Measurements from ENCODE around the gene NCS1.

Gene NCS1

DNA sequence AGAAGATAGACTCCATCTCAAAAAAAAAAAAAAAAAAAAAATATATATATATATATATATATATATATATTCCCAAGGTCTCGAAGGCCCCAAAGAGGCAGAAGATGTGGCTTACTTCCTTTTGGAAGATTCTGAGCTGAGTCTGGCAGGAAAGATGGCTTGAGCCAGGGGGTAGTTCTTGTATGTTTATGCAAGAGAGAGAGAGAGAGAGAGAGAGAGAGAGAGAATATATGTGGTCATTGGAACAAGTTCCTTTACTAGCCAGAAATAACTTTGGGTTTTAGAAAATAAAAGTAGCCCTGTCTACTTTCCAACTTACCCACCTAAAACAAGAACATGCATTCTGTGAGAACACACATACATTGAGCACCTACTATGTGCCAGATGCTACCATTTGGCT lies 17.6 kb downstream of the NCS1 start:
- Mint-ChIP-seq H3K9me3 (no peaks in the 10 kb centered on the region), H3K36me3 (ENCODE audit: low read depth) (no peaks in the 10 kb centered on the region), H3K4me1 (ENCODE audit: low read depth) (no peaks in the 10 kb centered on the region), H3K27me3 (ENCODE audit: low read depth) (no peaks in the 10 kb centered on the region), H3K27ac (no peak overlapping the region), H3K4me3 (no peak overlapping the region)

DNA sequence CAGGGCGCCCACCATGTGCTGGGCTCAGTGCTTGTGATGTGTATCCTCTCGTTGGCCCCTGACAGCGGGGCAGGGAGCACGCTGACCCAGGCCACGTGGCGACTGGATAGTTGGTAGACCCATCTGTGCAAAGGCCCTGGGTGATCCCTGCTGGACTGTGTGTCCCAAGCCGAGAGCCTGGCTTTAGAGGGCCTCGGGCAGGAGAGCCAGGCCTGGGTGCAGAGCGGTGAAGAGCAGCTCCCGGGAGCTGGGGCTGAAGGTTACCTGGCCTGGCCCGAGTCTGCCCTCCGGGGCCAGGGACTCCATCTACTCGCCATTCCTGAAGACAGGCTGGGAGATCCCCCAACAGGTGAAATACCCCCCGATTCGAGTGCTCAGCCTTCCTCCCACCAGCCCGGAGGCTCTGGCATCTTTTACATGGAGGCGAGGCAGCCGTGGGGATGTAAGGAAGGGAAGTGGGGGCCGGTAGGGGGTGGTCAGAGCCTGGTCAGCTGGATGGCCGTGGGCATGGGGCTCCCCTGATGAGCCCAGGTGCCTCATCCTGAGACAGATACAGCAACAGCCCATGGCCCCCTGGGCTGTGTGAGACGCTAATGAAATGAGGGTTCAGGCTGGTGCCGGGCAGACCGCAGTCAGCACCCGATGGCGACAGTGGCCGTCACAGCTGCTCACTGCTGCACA lies 19.0 kb downstream of the NCS1 start:
- Mint-ChIP-seq H3K4me3 (no peak overlapping the region), H3K27me3 (ENCODE audit: low read depth) (no peaks in the 10 kb centered on the region), H3K27ac (no peak overlapping the region), H3K36me3 (ENCODE audit: low read depth) (no peaks in the 10 kb centered on the region), H3K4me1 (ENCODE audit: low read depth) (no peaks in the 10 kb centered on the region), H3K9me3 (no peaks in the 10 kb centered on the region)

GRCh38 chr9:130191749-130192120 lies 19.5 kb downstream of the NCS1 start:
- H3K27me3 Mint-ChIP-seq (ENCODE audit: low read depth) = no peaks in the 10 kb centered on the region
- no peak overlapping the region for H3K4me3 Mint-ChIP-seq
- no peaks in the 10 kb centered on the region for H3K4me1 Mint-ChIP-seq (ENCODE audit: low read depth)
- no peaks in the 10 kb centered on the region for H3K36me3 Mint-ChIP-seq (ENCODE audit: low read depth)
- H3K27ac Mint-ChIP-seq = no peak overlapping the region
- H3K9me3 Mint-ChIP-seq = no peaks in the 10 kb centered on the region

GRCh38 chr9:130192382-130192999 lies 20.3 kb downstream of the NCS1 start:
- H3K4me1 Mint-ChIP-seq (ENCODE audit: low read depth) = no peaks in the 10 kb centered on the region
- H3K4me3 Mint-ChIP-seq = no peak overlapping the region
- no peaks in the 10 kb centered on the region for H3K9me3 Mint-ChIP-seq
- H3K27ac Mint-ChIP-seq = no peak overlapping the region
- no peaks in the 10 kb centered on the region for H3K36me3 Mint-ChIP-seq (ENCODE audit: low read depth)
- H3K27me3 Mint-ChIP-seq (ENCODE audit: low read depth) = no peaks in the 10 kb centered on the region

- H3K4me3 Mint-ChIP-seq = no peak overlapping the region
- no peaks in the 10 kb centered on the region for H3K36me3 Mint-ChIP-seq (ENCODE audit: low read depth)
- H3K27me3 Mint-ChIP-seq (ENCODE audit: low read depth) = no peaks in the 10 kb centered on the region
- H3K4me1 Mint-ChIP-seq (ENCODE audit: low read depth) = no peaks in the 10 kb centered on the region
- no peaks in the 10 kb centered on the region for H3K9me3 Mint-ChIP-seq
- no peak overlapping the region for H3K27ac Mint-ChIP-seq
Observed at GRCh38 chr9:130193103-130193502, 20.9 kb downstream of the NCS1 start.

GRCh38 chr9:130193531-130194377 lies 21.6 kb downstream of the NCS1 start:
- Mint-ChIP-seq H3K9me3 (no peaks in the 10 kb centered on the region), H3K4me1 (ENCODE audit: low read depth) (no peaks in the 10 kb centered on the region), H3K36me3 (ENCODE audit: low read depth) (no peaks in the 10 kb centered on the region), H3K27ac (no peak overlapping the region), H3K4me3 (no peak overlapping the region), H3K27me3 (ENCODE audit: low read depth) (no peaks in the 10 kb centered on the region)

DNA sequence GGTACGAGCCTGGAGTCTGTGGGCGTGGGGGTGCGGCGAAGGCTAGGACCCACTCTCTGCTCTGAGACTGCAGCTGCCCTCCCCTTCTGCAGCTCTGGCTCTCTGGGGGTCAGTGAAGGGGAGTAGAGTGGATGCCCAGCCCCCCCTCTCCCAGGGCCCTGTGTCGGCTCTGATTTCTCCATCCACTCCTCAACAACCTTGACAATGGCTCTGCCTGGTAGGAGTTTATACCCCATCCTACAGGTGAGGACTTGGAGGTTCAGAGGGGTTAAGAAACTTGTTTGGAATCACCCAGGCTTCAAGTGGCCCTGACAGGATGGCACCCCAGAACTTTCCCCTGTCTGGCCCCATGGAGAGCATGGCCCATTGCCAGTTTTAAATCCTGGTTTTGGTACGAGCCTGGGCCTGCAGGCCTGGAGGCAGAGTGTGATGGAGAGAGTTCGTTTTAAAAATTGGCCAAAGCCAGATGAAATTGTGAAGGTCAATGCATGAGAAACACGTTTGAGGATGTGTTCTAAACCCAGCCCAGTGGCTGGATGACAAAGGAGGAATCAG lies 22.3 kb downstream of the NCS1 start:
- no peaks in the 10 kb centered on the region for H3K4me1 Mint-ChIP-seq (ENCODE audit: low read depth)
- no peaks in the 10 kb centered on the region for H3K36me3 Mint-ChIP-seq (ENCODE audit: low read depth)
- H3K27me3 Mint-ChIP-seq (ENCODE audit: low read depth) = no peaks in the 10 kb centered on the region
- H3K27ac Mint-ChIP-seq = no peak overlapping the region
- no peak overlapping the region for H3K4me3 Mint-ChIP-seq
- H3K9me3 Mint-ChIP-seq = no peaks in the 10 kb centered on the region

DNA sequence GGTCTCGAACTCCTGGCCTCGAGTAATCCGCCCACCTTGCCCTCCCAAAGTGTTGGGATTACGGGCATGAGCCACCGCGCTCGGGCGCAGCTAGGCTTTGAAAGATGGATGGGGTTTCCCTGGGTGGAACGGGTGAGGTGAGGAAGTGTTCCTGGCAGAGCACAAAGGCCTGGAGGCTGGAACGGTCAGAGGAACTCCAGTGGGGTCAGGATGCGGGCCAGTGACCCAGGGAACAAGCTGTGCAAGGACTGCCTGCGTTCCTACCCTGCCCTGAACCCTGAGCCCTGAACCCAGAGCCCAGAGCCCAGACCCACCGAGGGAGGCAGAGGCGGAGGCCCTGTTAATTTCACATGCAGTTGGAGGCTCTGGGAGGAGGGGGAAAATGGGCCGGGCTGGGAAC lies 23.4 kb downstream of the NCS1 start:
- H3K4me1 Mint-ChIP-seq (ENCODE audit: low read depth) = no peaks in the 10 kb centered on the region
- H3K36me3 Mint-ChIP-seq (ENCODE audit: low read depth) = no peaks in the 10 kb centered on the region
- no peak overlapping the region for H3K4me3 Mint-ChIP-seq
- H3K27me3 Mint-ChIP-seq (ENCODE audit: low read depth) = no peaks in the 10 kb centered on the region
- no peaks in the 10 kb centered on the region for H3K9me3 Mint-ChIP-seq
- no peak overlapping the region for H3K27ac Mint-ChIP-seq

GRCh38 chr9:130196643-130197042 lies 24.4 kb downstream of the NCS1 start:
- H3K4me1 Mint-ChIP-seq (ENCODE audit: low read depth) = no peaks in the 10 kb centered on the region
- no peaks in the 10 kb centered on the region for H3K36me3 Mint-ChIP-seq (ENCODE audit: low read depth)
- H3K9me3 Mint-ChIP-seq = no peaks in the 10 kb centered on the region
- H3K27ac Mint-ChIP-seq = no peak overlapping the region
- no peak overlapping the region for H3K4me3 Mint-ChIP-seq
- no peaks in the 10 kb centered on the region for H3K27me3 Mint-ChIP-seq (ENCODE audit: low read depth)

GRCh38 chr9:130197386-130197785 lies 25.2 kb downstream of the NCS1 start:
- no peak overlapping the region for H3K27ac Mint-ChIP-seq
- H3K9me3 Mint-ChIP-seq = no peaks in the 10 kb centered on the region
- H3K27me3 Mint-ChIP-seq (ENCODE audit: low read depth) = no peaks in the 10 kb centered on the region
- H3K36me3 Mint-ChIP-seq (ENCODE audit: low read depth) = no peaks in the 10 kb centered on the region
- H3K4me1 Mint-ChIP-seq (ENCODE audit: low read depth) = no peaks in the 10 kb centered on the region
- H3K4me3 Mint-ChIP-seq = no peak overlapping the region

GRCh38 chr9:130197888-130198287 lies 25.7 kb downstream of the NCS1 start:
- no peaks in the 10 kb centered on the region for H3K27me3 Mint-ChIP-seq (ENCODE audit: low read depth)
- H3K27ac Mint-ChIP-seq = no peak overlapping the region
- no peaks in the 10 kb centered on the region for H3K36me3 Mint-ChIP-seq (ENCODE audit: low read depth)
- no peaks in the 10 kb centered on the region for H3K4me1 Mint-ChIP-seq (ENCODE audit: low read depth)
- H3K9me3 Mint-ChIP-seq = no peaks in the 10 kb centered on the region
- H3K4me3 Mint-ChIP-seq = no peak overlapping the region

DNA sequence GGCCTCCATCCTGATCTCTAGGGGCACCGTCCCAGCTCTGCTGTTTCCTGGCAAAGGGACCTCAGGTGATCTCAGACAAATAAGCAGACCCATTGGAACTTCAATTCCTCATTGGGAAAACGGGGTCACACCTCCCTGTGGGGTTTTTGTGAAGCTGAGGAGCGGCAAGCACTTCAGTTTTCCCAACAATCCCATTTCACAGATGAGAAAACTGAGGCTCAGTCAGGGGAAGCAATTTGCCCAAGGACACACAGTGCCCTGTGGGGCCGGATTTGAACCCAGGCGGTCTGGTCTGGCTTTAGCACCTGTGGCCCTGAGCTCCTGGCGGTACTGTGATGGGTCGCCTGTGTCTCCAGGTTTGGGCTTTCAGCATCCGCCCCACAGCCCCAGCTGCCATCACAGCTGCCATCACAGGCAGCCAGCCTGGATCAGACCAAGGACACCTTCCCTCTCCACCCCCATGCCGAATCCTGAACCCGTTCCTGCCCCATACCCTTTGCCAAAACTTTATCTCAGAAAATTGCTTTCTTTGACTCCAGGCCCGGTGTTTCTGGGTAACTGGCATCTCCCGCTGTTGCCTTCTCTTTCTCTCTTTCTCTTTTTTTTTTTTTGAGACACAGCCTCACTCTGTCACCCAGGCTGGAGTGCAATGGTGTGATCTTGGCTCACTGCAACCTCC lies 26.4 kb downstream of the NCS1 start:
- Mint-ChIP-seq H3K4me3 (no peak overlapping the region), H3K27ac (no peak overlapping the region), H3K27me3 (ENCODE audit: low read depth) (no peaks in the 10 kb centered on the region), H3K36me3 (ENCODE audit: low read depth) (no peaks in the 10 kb centered on the region), H3K4me1 (ENCODE audit: low read depth) (no peaks in the 10 kb centered on the region), H3K9me3 (no peaks in the 10 kb centered on the region)

- H3K27ac Mint-ChIP-seq = no peak overlapping the region
- no peaks in the 10 kb centered on the region for H3K9me3 Mint-ChIP-seq
- no peak overlapping the region for H3K4me3 Mint-ChIP-seq
- H3K4me1 Mint-ChIP-seq (ENCODE audit: low read depth) = no peaks in the 10 kb centered on the region
- H3K36me3 Mint-ChIP-seq (ENCODE audit: low read depth) = no peaks in the 10 kb centered on the region
- H3K27me3 Mint-ChIP-seq (ENCODE audit: low read depth) = no peaks in the 10 kb centered on the region
Observed at GRCh38 chr9:130199605-130200004, 27.4 kb downstream of the NCS1 start.

DNA sequence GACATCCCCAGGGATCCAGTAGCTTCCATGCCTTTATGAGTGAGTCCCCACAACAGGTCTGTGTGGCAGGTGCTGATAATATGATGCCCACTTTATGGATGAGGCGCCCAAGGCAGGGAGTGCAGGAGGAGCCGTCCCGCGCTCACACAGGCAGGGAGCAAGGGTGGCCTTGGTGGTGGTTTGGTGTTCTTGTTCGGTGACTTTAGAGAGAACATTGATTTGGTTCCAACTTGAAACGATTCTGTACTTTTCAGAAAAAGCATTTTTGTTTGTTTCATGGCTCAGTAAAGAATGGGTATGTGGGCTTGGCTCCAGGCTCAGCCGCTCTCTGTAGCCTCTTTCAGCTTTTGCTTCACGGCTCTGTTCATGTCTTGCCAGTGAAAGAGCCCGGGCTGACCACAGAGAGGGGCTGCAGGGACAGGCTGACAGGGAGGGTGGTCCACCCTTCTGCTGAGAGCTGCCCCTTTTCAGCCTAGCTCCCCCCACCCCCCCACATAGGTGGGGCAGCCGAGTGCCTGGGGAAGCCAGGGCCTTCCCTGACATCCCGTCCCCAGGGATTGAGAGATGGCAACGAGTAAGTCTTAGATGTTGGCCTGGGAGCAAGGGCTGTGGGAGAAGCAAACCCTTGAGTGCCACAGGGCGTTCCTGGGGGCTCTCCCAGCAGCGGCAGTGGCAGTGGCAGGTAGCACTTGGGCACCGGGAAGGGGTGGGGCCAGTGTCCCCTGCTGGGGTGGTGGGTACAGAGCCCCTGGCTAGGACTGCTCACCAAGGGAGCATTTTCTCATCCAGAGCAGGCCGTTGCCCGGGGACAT lies 28.0 kb downstream of the NCS1 start:
- H3K4me1 Mint-ChIP-seq (ENCODE audit: low read depth) = no peaks in the 10 kb centered on the region
- no peaks in the 10 kb centered on the region for H3K9me3 Mint-ChIP-seq
- no peak overlapping the region for H3K4me3 Mint-ChIP-seq
- no peak overlapping the region for H3K27ac Mint-ChIP-seq
- no peaks in the 10 kb centered on the region for H3K27me3 Mint-ChIP-seq (ENCODE audit: low read depth)
- H3K36me3 Mint-ChIP-seq (ENCODE audit: low read depth) = no peaks in the 10 kb centered on the region
